GM12878 (cell line): Measurements from ENCODE around the gene KLHL3. TPM values are rescaled to one million over a fixed set of nuclear protein-coding genes. Genes with fewer than 3 reads are reported as not detected.

Source experiments
- ATAC-seq: fragments of 200-7000 bp; cut with Tn5 transposase; 3 replicates; pipeline ENCODE4 v1.9.1; 2020; ENCODE audit warnings: mild to moderate bottlenecking, moderate library complexity
- BruUV-seq: library from RNA; stranded (reverse); fragments of 400-500 nt; replicated peaks from 2 replicates; lab custom pipeline; 2021; lab: Mats Ljungman, UMichigan
- CTCF ChIA-PET: fragments of 300-600 bp; sonication (Branson Sonifier 250); formaldehyde crosslinking; extraction: SDS; loops from one replicate; lab custom pipeline; 2021; ENCODE audit warnings: inconsistent platforms; lab: Yijun Ruan, JAX
- POLR2A ChIA-PET: fragments of 350-600 bp; formaldehyde crosslinking; extraction: SDS; loops from one replicate; lab custom pipeline; 2021; ENCODE audit warnings: inconsistent platforms; lab: Charles Lee
- RAD21 ChIA-PET: fragments of 300-600 bp; sonication (Branson Sonifier 250); formaldehyde crosslinking; loops from one replicate; lab custom pipeline; 2023; ENCODE audit warnings: antibody characterized with exemption; ENCODE audit not compliant: unreplicated experiment; lab: Charles Lee
- SMC1A ChIA-PET: fragments of 300-600 bp; sonication (Branson Sonifier 250); formaldehyde crosslinking; loops from one replicate; lab custom pipeline; 2023; ENCODE audit not compliant: unreplicated experiment, uncharacterized antibody; lab: Charles Lee
- DNase-seq: peaks from one replicate; pipeline ENCODE4 v3.0.0-alpha.2; 2011; ENCODE audit warnings: low read depth, low spot score
- FAIRE-seq: peaks from 3 replicates; lab custom pipeline; 2011; peaks lifted over from hg19 to GRCh38; lab: Jason Lieb, UNC
- H2AFZ ChIP-seq: 2 replicates; pipeline ENCODE4 v1.6.0; 2011; ENCODE audit warnings: low read depth, low read length, control low read depth; ENCODE audit not compliant: control insufficient read depth
- H3K27ac ChIP-seq: 2 replicates; pipeline ENCODE4 v1.5.1; 2011; ENCODE audit warnings: control low read depth; ENCODE audit not compliant: control insufficient read depth, insufficient read depth
- H3K27me3 ChIP-seq, 2 experiments: replicated peaks in 1 of 2; 2 replicates each; pipeline versions ENCODE4 v1.6.0 to v1.6.1; 2011; ENCODE audit warnings: low read length in 1 of 2; ENCODE audit not compliant: control insufficient read depth in 2 of 2, insufficient read depth in 2 of 2
- H3K36me3 ChIP-seq, 2 experiments: 2 replicates each; pipeline ENCODE4 v1.5.1; 2011; ENCODE audit warnings: low read length in 1 of 2; ENCODE audit not compliant: control insufficient read depth in 2 of 2, insufficient read depth in 2 of 2
- H3K4me1 ChIP-seq: 2 replicates; pipeline ENCODE4 v1.6.1; 2011; ENCODE audit warnings: mild to moderate bottlenecking, low read length, moderate library complexity, mixed read lengths; ENCODE audit not compliant: control insufficient read depth, insufficient read depth
- H3K4me2 ChIP-seq: 2 replicates; pipeline ENCODE4 v1.6.0; 2011; ENCODE audit warnings: control low read depth; ENCODE audit not compliant: control insufficient read depth, insufficient read depth
- H3K4me3 ChIP-seq: fragments of 200-600 bp; sonication (generic); 2 replicates; pipeline ENCODE4 v1.5.1; 2016
- H3K79me2 ChIP-seq: 2 replicates; pipeline ENCODE4 v1.6.0; 2011; ENCODE audit warnings: low read length; ENCODE audit not compliant: control insufficient read depth, insufficient read depth
- H3K9ac ChIP-seq: 2 replicates; pipeline ENCODE4 v1.8.0; 2011; ENCODE audit warnings: low read length, control low read depth, mixed read lengths; ENCODE audit not compliant: control insufficient read depth, insufficient read depth
- H3K9me3 ChIP-seq: replicated peaks from 3 replicates; pipeline ENCODE4 v1.5.1; 2011; ENCODE audit warnings: mild to moderate bottlenecking, low read length; ENCODE audit not compliant: control insufficient read depth, insufficient read depth
- H4K20me1 ChIP-seq: 2 replicates; pipeline ENCODE4 v1.6.0; 2011; ENCODE audit not compliant: control insufficient read depth, insufficient read depth
- ASH2L ChIP-seq: fragments of 300-600, 200-600 bp; sonication (generic); IDR thresholded peaks from 2 replicates; pipeline ENCODE4 v1.6.1; 2017; ENCODE audit warnings: low read depth, mild to moderate bottlenecking, borderline replicate concordance
- BACH1 ChIP-seq: fragments of 450-650 bp; IDR thresholded peaks from 2 replicates; pipeline ENCODE4 v1.6.1; 2017; ENCODE audit warnings: mild to moderate bottlenecking, borderline replicate concordance
- ESRRA ChIP-seq: IDR thresholded peaks from 2 replicates; pipeline ENCODE4 v1.6.1; 2012; ENCODE audit warnings: mild to moderate bottlenecking, low read length, improper control_type of control experiment
- FOXK2 ChIP-seq: fragments of 450-650 bp; IDR thresholded peaks from 2 replicates; pipeline ENCODE4 v1.6.1; 2017; ENCODE audit warnings: mild to moderate bottlenecking, moderate library complexity
- JUND ChIP-seq: IDR thresholded peaks from 2 replicates; pipeline ENCODE4 v1.6.1; 2012; ENCODE audit warnings: low read depth, mild to moderate bottlenecking, low read length, improper control_type of control experiment, moderate library complexity
- LARP7 ChIP-seq: fragments of 450-650 bp; IDR thresholded peaks from 2 replicates; pipeline ENCODE4 v1.6.1; 2017; ENCODE audit warnings: mild to moderate bottlenecking
- PKNOX1 ChIP-seq: fragments of 450-650 bp; IDR thresholded peaks from 2 replicates; pipeline ENCODE4 v1.6.1; 2016; ENCODE audit warnings: mild to moderate bottlenecking
- RBBP5 ChIP-seq: fragments of 200-600 bp; sonication (generic); conservative IDR thresholded peaks from 2 replicates; pipeline ENCODE4 v1.6.1; 2016
- SMAD5 ChIP-seq: IDR thresholded peaks from 2 replicates; pipeline ENCODE4 v1.6.1; 2016; ENCODE audit warnings: antibody characterized with exemption, low read depth
- ZBED1 ChIP-seq: IDR thresholded peaks from 2 replicates; pipeline ENCODE4 v1.6.1; 2016; ENCODE audit warnings: borderline replicate concordance
- ZSCAN29 ChIP-seq: fragments of 450-650 bp; IDR thresholded peaks from 2 replicates; pipeline ENCODE4 v1.6.1; 2017; ENCODE audit warnings: mild to moderate bottlenecking, moderate library complexity
- WGBS: methylation state at CpG from one replicate; pipeline ENCODE4 v1.1.6; 2016; ENCODE audit warnings: low lambda C conversion rate; ENCODE audit not compliant: insufficient replicate concordance, insufficient coverage; ENCODE audit errors: missing lambda C conversion rate; 5-methylcytosine and 5-hydroxymethylcytosine counted together
- in situ Hi-C: fragments of 300-500 bp; cut with MboI; formaldehyde crosslinking; loops from 9 replicates; pipeline ENCODE4 v1.14.3; 2018; ENCODE audit warnings: mixed read lengths
- intact Hi-C: fragments of 100-400 bp; cut with micrococcal nuclease; formaldehyde crosslinking; loops from one replicate; pipeline ENCODE4 v1.14.2; 2022; ENCODE audit not compliant: unreplicated experiment
- polyA plus RNA-seq, 11 experiments: library from polyadenylated mRNA; depleted of rRNA in 4 of 11; unstranded in 6 of 11; stranded (reverse) in 5 of 11; fragments of >200 nt; fragmentation: Nextera tagmentation in 4 of 11; fragmentation: Illumina TruSeq in 1 of 11; extraction: Ambion mirVana in 4 of 11; extraction: Trizol in 1 of 11; gene quantifications; 1 replicate in 1 of 11; 2 replicates in 10 of 11; pipeline versions ENCODE4 v1.2.1 to v1.2.3, GENCODE V29; 2011 to 2016; ENCODE audit warnings: inconsistent platforms in 2 of 11, missing spikeins in 2 of 11, low read depth in 1 of 11
- total RNA-seq, 4 experiments: library from RNA; depleted of rRNA in 3 of 4; stranded (reverse); fragments of >200 nt in 3 of 4; fragmentation: Illumina TruSeq in 1 of 4; extraction: Trizol in 1 of 4; gene quantifications; 2 replicates each; pipeline versions ENCODE4 v1.2.1 to v1.2.3, GENCODE V29; 2013 to 2021

KLHL3 gene
- total and polyA plus RNA-seq, 10 of the 15 experiments (the other 5 are each of a cell fraction or from before 2014, with no cell fraction given): 1.7 to 11.7 (median 5.6) TPM

- Histone ChIP-seq H3K9me3 (no peaks in the 10 kb centered on the region), H3K4me3 (no peak overlapping the region), H3K27ac (no peak overlapping the region), H3K4me1 (no peaks in the 10 kb centered on the region), H3K36me3 (no peaks in the 10 kb centered on the region; a peak in 1 of 4 replicates), H3K4me2 (no peak overlapping the region), H4K20me1 (no peaks in the 10 kb centered on the region), H2AFZ (no peak overlapping the region)
- BruUV-seq: no TSS peak
- ChIA-PET CTCF (interaction anchor here (0.8 to 4.2 kb wide), 5 partner anchors 9 to 140 kb away, joined by 3 to 23 read pairs (median 4); partner anchors contain the start of gene KLHL3), POLR2A (no interaction called here), SMC1A (interaction anchor here (1.1 to 4.1 kb wide), 3 partner anchors 9 to 104 kb away, joined by 4 to 19 read pairs (median 5); no protein-coding TSS in a partner anchor)
- FAIRE-seq: no peak
- intact Hi-C loops (no loop called here), in situ Hi-C loops (loop anchor here (10.0 kb wide), 1 partner anchor 426 kb away; no protein-coding TSS in a partner anchor)
- no peak for DNase-seq
- TF ChIP-seq LARP7 (no peak), FOXK2 (no peak), ZSCAN29 (no peak), PKNOX1 (no peak), JUND (no peak), ESRRA (no peak), ZBED1 (no peak), SMAD5 (no peak), RBBP5 (no peak), BACH1 (no peak), ASH2L (no peak)
- TF ChIP-seq, all 136 proteins: peak for 0
- Histone ChIP-seq H3K27me3 (no peaks in the 10 kb centered on the region), H3K9ac (no peak overlapping the region), H3K79me2 (no peaks in the 10 kb centered on the region)
- 90% methylated on average over 13 of the region's 13 CpGs for WGBS
- no peak for ATAC-seq
- RAD21 ChIA-PET: interaction anchor here (1.3 kb wide), 1 partner anchor 98 kb away, joined by 4 read pairs; no protein-coding TSS in a partner anchor
Observed at GRCh38 chr5:137638841-137639240, 97.0 kb downstream of the KLHL3 start.
